DND-41 (cell line): ENCODE measurements around the gene SMAGP.

ENCODE experiments used
- ATAC-seq: fragments of 200-7000 bp; cut with Tn5 transposase; 3 replicates; pipeline ENCODE4 v1.9.1; 2021; ENCODE audit warnings: low read depth; ENCODE audit not compliant: insufficient read depth
- DNase-seq: peaks from one replicate; pipeline ENCODE4 v3.0.0-alpha.2; 2020
- H2AFZ ChIP-seq: 2 replicates; pipeline ENCODE4 v1.6.0; 2012; ENCODE audit warnings: low read depth, low read length
- H3K27ac ChIP-seq: 2 replicates; pipeline ENCODE4 v1.5.1; 2012; ENCODE audit warnings: low read length, inconsistent platforms
- H3K27me3 ChIP-seq: fragments of 200-600 bp; sonication (generic); 2 replicates; pipeline ENCODE4 v1.6.0; 2012; ENCODE audit warnings: low read length, mild to moderate bottlenecking, inconsistent platforms; ENCODE audit not compliant: insufficient read depth, poor library complexity
- H3K36me3 ChIP-seq: 2 replicates; pipeline ENCODE4 v1.5.1; 2012; ENCODE audit warnings: low read length, inconsistent platforms; ENCODE audit not compliant: insufficient read depth
- H3K4me1 ChIP-seq: 2 replicates; pipeline ENCODE4 v1.5.1; 2012; ENCODE audit warnings: mild to moderate bottlenecking, low read length; ENCODE audit not compliant: insufficient read depth
- H3K4me2 ChIP-seq: 2 replicates; pipeline ENCODE4 v1.6.0; 2012; ENCODE audit warnings: mild to moderate bottlenecking, moderate library complexity, low read length, inconsistent platforms; ENCODE audit not compliant: insufficient read depth
- H3K4me3 ChIP-seq, 2 experiments: fragments of 200-600 bp in 1 of 2; shearing (Covaris generic) in 1 of 2; 2 replicates each; pipeline ENCODE4 v1.5.1; 2012 to 2016; ENCODE audit warnings: inconsistent platforms in 2 of 2, low read length in 2 of 2, mild to moderate bottlenecking in 2 of 2, low read depth in 1 of 2, moderate library complexity in 1 of 2
- H3K79me2 ChIP-seq: 2 replicates; pipeline ENCODE4 v1.6.0; 2012; ENCODE audit warnings: low read length, inconsistent platforms; ENCODE audit not compliant: insufficient read depth
- H3K9ac ChIP-seq: 2 replicates; pipeline ENCODE4 v1.6.0; 2012; ENCODE audit warnings: low read depth, mild to moderate bottlenecking, inconsistent platforms, low read length, moderate library complexity
- H3K9me3 ChIP-seq: 2 replicates; pipeline ENCODE4 v1.5.1; 2012; ENCODE audit warnings: low read length, moderate library complexity, mild to moderate bottlenecking, inconsistent platforms; ENCODE audit not compliant: insufficient read depth, severe bottlenecking
- H4K20me1 ChIP-seq: 2 replicates; pipeline ENCODE4 v1.6.0; 2012; ENCODE audit warnings: low read length; ENCODE audit not compliant: insufficient read depth
- EZH2 ChIP-seq: IDR thresholded peaks from 3 replicates; pipeline ENCODE4 v1.6.1; 2012; ENCODE audit warnings: borderline replicate concordance, low read depth, mild to moderate bottlenecking, moderate library complexity, low read length, inconsistent platforms; ENCODE audit not compliant: severe bottlenecking
- TF ChIP-seq, protein P1 (sequence below): IDR thresholded peaks from 2 replicates; pipeline ENCODE4 v1.5.1; 2012; ENCODE audit warnings: borderline replicate concordance, low read length, moderate library complexity, mild to moderate bottlenecking; ENCODE audit not compliant: poor library complexity, severe bottlenecking; ENCODE audit errors: extremely low read depth

The SMAGP gene

DNA sequence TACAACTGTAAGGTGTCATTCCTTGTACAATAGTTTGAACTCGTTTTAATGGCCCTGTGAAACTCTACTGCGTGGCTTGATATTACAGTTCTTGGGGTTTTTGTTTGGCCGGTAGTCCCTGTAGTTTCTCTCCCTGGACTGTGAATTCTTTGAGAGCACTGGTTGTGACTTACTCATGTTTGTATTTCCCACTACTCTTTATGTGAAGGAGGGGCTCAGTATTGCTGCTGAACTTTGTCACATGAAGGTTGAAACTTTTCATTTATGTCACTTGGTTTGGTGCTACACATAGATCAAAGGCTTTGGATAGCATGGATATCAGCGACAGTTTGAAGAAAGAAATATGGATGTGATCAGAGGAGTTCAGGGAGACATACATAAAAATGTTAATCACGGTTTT lies 50.9 kb downstream of the SMAGP start:
- H3K36me3 ChIP-seq, result no peaks in the 10 kb centered on the region
- H4K20me1 ChIP-seq, result no peaks in the 10 kb centered on the region
- no peaks in the 10 kb centered on the region for H3K79me2 ChIP-seq
- ATAC-seq (no peak), DNase-seq (no peak)
- no peak for TF ChIP-seq EZH2
- TF ChIP-seq, protein P1, sequence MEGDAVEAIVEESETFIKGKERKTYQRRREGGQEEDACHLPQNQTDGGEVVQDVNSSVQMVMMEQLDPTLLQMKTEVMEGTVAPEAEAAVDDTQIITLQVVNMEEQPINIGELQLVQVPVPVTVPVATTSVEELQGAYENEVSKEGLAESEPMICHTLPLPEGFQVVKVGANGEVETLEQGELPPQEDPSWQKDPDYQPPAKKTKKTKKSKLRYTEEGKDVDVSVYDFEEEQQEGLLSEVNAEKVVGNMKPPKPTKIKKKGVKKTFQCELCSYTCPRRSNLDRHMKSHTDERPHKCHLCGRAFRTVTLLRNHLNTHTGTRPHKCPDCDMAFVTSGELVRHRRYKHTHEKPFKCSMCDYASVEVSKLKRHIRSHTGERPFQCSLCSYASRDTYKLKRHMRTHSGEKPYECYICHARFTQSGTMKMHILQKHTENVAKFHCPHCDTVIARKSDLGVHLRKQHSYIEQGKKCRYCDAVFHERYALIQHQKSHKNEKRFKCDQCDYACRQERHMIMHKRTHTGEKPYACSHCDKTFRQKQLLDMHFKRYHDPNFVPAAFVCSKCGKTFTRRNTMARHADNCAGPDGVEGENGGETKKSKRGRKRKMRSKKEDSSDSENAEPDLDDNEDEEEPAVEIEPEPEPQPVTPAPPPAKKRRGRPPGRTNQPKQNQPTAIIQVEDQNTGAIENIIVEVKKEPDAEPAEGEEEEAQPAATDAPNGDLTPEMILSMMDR, result no peak
- H3K27me3 ChIP-seq, result peaks cover 2% of the 10 kb centered on the region
- no peak overlapping the region for H3K27ac ChIP-seq
- H3K4me3 ChIP-seq, result no peak overlapping the region
- H3K9me3 ChIP-seq, result no peaks in the 10 kb centered on the region
- peak overlapping the region; percentile 94; the same call in 1 of the 2 replicates for H3K4me2 ChIP-seq
- no peak overlapping the region for H3K9ac ChIP-seq
- H3K4me1 ChIP-seq, result peaks cover 18% of the 10 kb centered on the region
- 0 out of 2 replicates have a peak overlapping the region, but pooled peaks have one; percentile 7 for H2AFZ ChIP-seq

DNA sequence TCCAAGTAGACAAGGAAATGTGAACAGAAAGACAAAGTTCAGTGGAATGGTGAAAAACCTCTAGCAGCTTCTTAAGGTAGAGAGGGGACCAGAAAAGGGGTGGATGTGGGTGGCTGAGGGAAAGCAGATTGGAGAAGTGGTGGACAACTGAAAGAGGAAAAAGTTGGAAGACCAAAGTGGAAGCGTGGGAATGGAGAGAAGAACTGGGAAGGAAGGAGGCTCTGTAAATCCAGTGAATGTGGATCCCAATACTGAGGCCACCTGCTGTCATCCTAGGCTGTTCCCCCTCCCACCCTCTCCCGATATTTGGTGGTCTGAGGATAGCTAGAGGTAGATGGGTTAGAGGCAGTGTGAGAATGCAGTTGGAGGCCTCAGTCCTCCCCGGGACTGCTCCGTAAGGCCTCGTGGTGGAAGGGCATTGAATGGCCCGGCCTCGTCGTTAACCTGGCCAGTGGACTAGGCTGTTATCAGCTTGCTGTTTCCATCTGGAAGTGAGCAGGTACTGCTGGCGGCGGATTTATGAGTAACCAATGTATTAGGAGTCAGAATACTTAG lies 51.5 kb downstream of the SMAGP start:
- H3K4me3 ChIP-seq, result peak overlapping the region; percentile 34 to 66
- H3K4me2 ChIP-seq, result peak overlapping the region; percentile 94
- TF ChIP-seq EZH2, result no peak
- TF ChIP-seq, protein P1, result no peak
- H3K9me3 ChIP-seq, result no peaks in the 10 kb centered on the region
- peak overlapping the region; percentile 47 for H3K27ac ChIP-seq
- H3K36me3 ChIP-seq, result no peaks in the 10 kb centered on the region
- peaks cover 2% of the 10 kb centered on the region for H3K27me3 ChIP-seq
- no peaks in the 10 kb centered on the region for H4K20me1 ChIP-seq
- DNase-seq (no peak), ATAC-seq (peak; percentile 13; the same call in 2 of the 3 replicates)
- H3K9ac ChIP-seq, result peak overlapping the region; percentile 63
- peaks cover 18% of the 10 kb centered on the region for H3K4me1 ChIP-seq
- peak overlapping the region; percentile 80 for H2AFZ ChIP-seq
- no peaks in the 10 kb centered on the region for H3K79me2 ChIP-seq

DNA sequence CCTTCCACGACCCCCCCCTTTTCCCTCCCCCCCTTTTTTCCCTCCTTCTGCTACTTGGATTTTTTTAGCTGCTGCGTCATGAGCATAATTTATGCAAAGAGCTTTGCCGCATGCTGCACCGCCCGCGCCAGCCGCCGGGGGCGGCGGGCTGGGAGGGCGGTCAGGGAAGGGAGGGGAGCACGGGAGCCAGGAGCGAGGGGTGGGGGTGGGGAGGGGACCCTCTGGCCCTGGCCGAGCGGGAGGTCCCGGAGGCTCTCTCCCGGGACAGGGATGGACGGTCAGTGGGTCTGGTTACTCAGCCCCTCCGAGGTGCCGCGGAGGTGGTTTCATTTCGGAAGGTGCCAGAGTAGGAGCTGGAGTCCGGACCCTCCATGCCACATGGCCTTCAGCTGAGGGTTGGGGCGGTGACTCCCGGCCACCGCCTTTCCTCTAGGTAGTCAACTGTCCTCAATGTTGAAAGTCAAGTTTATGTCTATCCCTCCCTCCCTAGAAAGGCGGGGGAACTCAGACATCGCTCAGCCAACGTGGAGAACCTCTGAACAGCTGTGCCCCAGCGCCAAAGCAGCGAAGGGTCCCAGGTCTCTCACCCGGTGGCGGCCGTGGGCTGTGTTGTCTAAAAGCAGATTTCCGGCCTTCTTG lies 52.1 kb downstream of the SMAGP start, which contains the start of gene POU6F1:
Gene POU6F1 (minus strand): TSS at position 95 of the 639 bp plus-strand sequence. CDS start 11,226 bp downstream, outside the sequence.
- no peaks in the 10 kb centered on the region for H3K36me3 ChIP-seq
- TF ChIP-seq, protein P1, result peak; percentile 69
- no peak for TF ChIP-seq EZH2
- peaks cover 18% of the 10 kb centered on the region for H3K4me1 ChIP-seq
- peak within 1 kb of the TSS; percentile 94 for H3K4me2 ChIP-seq
- peak within 1 kb of the TSS; percentile 47 for H3K27ac ChIP-seq
- peaks cover 2% of the 10 kb centered on the region for H3K27me3 ChIP-seq
- ATAC-seq (peak; percentile 88), DNase-seq (peak; percentile 73)
- peak within 1 kb of the TSS; percentile 34 to 66 for H3K4me3 ChIP-seq
- peak within 1 kb of the TSS; percentile 80 for H2AFZ ChIP-seq
- peak within 1 kb of the TSS; percentile 63 for H3K9ac ChIP-seq
- no peaks in the 10 kb centered on the region for H3K79me2 ChIP-seq
- H3K9me3 ChIP-seq, result no peaks in the 10 kb centered on the region
- no peaks in the 10 kb centered on the region for H4K20me1 ChIP-seq
